ENCODE measurements around the gene HDAC7. TPM values are rescaled to one million over a fixed set of nuclear protein-coding genes. Genes with fewer than 3 reads are reported as not detected.
A peak's percentile ranks its signal among the peaks of the same experiment; 100 is the strongest.

The HDAC7 gene
- total and polyA plus RNA-seq, 4 donors = 3.5 to 14.7 (median 7.2) TPM

GRCh38 chr12:47821346-47821706 is 1.6 kb upstream of the HDAC7 start:
- TF ChIP-seq YY1 (IDR thresholded peaks at IDR 0.05) (no peak), RAD21 (IDR thresholded peaks at IDR 0.05) (no peak), FOXA2 (IDR thresholded peaks at IDR 0.05) (no peak), MAX (IDR thresholded peaks at IDR 0.05) (no peak), JUND (IDR thresholded peaks at IDR 0.05) (no peak), EGR1 (IDR thresholded peaks at IDR 0.05; ENCODE audit: low read depth in 2 of 2) (no peak), SP1 (IDR thresholded peaks at IDR 0.05) (no peak), CTCF (IDR thresholded peaks at IDR 0.05; ENCODE audit: low read depth, low read length, missing input control) (no peak), TAF1 (conservative IDR thresholded peaks at IDR 0.05) (no peak), ZBTB33 (IDR thresholded peaks at IDR 0.05) (no peak), HNF4G (IDR thresholded peaks at IDR 0.05) (no peak), FOXA1 (IDR thresholded peaks at IDR 0.05) (no peak), RXRA (IDR thresholded peaks at IDR 0.05) (no peak)
- TF ChIP-seq, protein P1, sequence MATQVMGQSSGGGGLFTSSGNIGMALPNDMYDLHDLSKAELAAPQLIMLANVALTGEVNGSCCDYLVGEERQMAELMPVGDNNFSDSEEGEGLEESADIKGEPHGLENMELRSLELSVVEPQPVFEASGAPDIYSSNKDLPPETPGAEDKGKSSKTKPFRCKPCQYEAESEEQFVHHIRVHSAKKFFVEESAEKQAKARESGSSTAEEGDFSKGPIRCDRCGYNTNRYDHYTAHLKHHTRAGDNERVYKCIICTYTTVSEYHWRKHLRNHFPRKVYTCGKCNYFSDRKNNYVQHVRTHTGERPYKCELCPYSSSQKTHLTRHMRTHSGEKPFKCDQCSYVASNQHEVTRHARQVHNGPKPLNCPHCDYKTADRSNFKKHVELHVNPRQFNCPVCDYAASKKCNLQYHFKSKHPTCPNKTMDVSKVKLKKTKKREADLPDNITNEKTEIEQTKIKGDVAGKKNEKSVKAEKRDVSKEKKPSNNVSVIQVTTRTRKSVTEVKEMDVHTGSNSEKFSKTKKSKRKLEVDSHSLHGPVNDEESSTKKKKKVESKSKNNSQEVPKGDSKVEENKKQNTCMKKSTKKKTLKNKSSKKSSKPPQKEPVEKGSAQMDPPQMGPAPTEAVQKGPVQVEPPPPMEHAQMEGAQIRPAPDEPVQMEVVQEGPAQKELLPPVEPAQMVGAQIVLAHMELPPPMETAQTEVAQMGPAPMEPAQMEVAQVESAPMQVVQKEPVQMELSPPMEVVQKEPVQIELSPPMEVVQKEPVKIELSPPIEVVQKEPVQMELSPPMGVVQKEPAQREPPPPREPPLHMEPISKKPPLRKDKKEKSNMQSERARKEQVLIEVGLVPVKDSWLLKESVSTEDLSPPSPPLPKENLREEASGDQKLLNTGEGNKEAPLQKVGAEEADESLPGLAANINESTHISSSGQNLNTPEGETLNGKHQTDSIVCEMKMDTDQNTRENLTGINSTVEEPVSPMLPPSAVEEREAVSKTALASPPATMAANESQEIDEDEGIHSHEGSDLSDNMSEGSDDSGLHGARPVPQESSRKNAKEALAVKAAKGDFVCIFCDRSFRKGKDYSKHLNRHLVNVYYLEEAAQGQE (IDR thresholded peaks at IDR 0.05) = no peak
- no peak overlapping the region for H3K9ac ChIP-seq (ENCODE audit: low read depth in 1 of 2, low read length in 2 of 2)
- no peaks in the 10 kb centered on the region for H3K36me3 ChIP-seq (ENCODE audit: control insufficient read depth in 4 of 4, insufficient read depth in 3 of 4, low read depth in 1 of 4, low read length in 3 of 4)
- H3K27ac ChIP-seq (ENCODE audit: low read depth in 1 of 2, low read length in 2 of 2) = peak overlapping the region; percentile 80 to 84
- DNase-seq (ENCODE audit: low spot score) = no peak
- H3K9me3 ChIP-seq (ENCODE audit: control insufficient read depth in 4 of 4, low read length in 3 of 4) = no peaks in the 10 kb centered on the region
- H3K27me3 ChIP-seq (ENCODE audit: control insufficient read depth in 4 of 4, insufficient read depth in 4 of 4, low read length in 3 of 4) = no peaks in the 10 kb centered on the region
- peaks cover 0 to 26% (median 5%) of the 10 kb centered on the region in 4 donors for H3K4me1 ChIP-seq (ENCODE audit: control insufficient read depth in 4 of 4, insufficient read depth in 4 of 4, low read length in 3 of 4)
- no peak overlapping the region for H3K4me3 ChIP-seq (ENCODE audit: low read depth in 1 of 3, low read length in 3 of 3)
- WGBS = 89% methylated on average over 4 of the region's 4 CpGs

DNA sequence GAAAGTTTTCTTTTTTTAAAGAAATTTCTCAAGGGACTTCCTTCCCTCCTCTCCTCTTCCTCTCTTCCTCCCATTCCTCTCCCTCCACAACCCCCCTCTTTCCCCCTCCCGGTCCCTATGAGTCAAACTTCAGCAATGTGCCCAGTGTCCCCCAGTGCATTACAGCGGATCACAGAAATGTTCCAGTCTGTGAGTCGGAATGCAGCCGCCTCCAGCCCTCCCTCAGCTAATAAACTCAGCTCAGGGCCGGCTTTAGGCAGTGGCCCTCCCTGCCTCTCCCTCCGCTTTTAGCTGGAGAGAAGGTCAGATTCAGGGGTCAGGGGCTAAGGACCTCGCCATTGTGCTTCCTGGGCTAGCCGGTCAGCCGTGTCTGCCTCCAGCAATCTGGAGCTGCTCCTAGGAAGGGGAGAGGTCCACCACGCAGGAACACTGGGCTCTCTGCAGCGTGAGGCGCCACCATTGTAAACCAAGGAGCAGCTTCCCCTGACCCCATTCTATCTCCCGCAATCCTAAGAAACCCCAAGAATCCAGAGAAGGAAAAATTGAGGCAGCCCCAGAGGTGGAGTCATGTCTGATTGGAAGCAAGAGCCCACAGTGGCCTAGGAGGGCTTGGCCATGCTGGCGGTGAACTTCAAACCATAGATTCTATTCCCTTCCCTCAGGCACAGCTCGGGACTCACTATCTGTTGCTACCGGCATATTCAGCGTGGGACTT is 1.1 kb upstream of the HDAC7 start:
- Histone ChIP-seq H3K4me1 (ENCODE audit: control insufficient read depth in 4 of 4, insufficient read depth in 4 of 4, low read length in 3 of 4) (peaks cover 0 to 26% (median 5%) of the 10 kb centered on the region in 4 donors), H3K36me3 (ENCODE audit: control insufficient read depth in 4 of 4, insufficient read depth in 3 of 4, low read depth in 1 of 4, low read length in 3 of 4) (no peaks in the 10 kb centered on the region), H3K27me3 (ENCODE audit: control insufficient read depth in 4 of 4, insufficient read depth in 4 of 4, low read length in 3 of 4) (no peaks in the 10 kb centered on the region), H3K9ac (ENCODE audit: low read depth in 1 of 2, low read length in 2 of 2) (no peak overlapping the region), H3K4me3 (ENCODE audit: low read depth in 1 of 3, low read length in 3 of 3) (peak overlapping the region in 1 of 3 donors; percentile 74), H3K9me3 (ENCODE audit: control insufficient read depth in 4 of 4, low read length in 3 of 4) (no peaks in the 10 kb centered on the region), H3K27ac (ENCODE audit: low read depth in 1 of 2, low read length in 2 of 2) (peak overlapping the region; percentile 80 to 84)
- 62% methylated on average over 17 of the region's 17 CpGs for WGBS
- no peak for DNase-seq (ENCODE audit: low spot score)
- no peak for TF ChIP-seq CTCF (IDR thresholded peaks at IDR 0.05; ENCODE audit: low read depth, low read length, missing input control)
- TF ChIP-seq NR2F2 (IDR thresholded peaks at IDR 0.05) = peak; percentile 95
- TF ChIP-seq, protein P1 (IDR thresholded peaks at IDR 0.05) = no peak
- TF ChIP-seq EGR1 (IDR thresholded peaks at IDR 0.05; ENCODE audit: low read depth in 2 of 2) = no peak
- no peak for TF ChIP-seq GABPA (IDR thresholded peaks at IDR 0.05 in 1 of 2, conservative IDR thresholded peaks at IDR 0.05 in 1 of 2)

Data from liver (tissue), 9 donors.